ENCODE results near the gene ARHGAP44.

GRCh38 chr17:12966413-12966812 is 177.1 kb downstream of the ARHGAP44 start:
- TF ChIP-seq CTCF (IDR thresholded peaks at IDR 0.05) = no peak
- TF ChIP-seq ZFX (IDR thresholded peaks at IDR 0.05; ENCODE audit: borderline replicate concordance) = no peak

Data from 22Rv1 (cell line).